ENCODE data around the gene TMEM203. TPM values are rescaled to one million over a fixed set of nuclear protein-coding genes. Genes with fewer than 3 reads are reported as not detected.

TMEM203 gene
- total and polyA plus RNA-seq, 2 of the 13 experiments (the other 11 are each of a cell fraction or from before 2014, with no cell fraction given) = 23.4 to 36.7 TPM

DNA sequence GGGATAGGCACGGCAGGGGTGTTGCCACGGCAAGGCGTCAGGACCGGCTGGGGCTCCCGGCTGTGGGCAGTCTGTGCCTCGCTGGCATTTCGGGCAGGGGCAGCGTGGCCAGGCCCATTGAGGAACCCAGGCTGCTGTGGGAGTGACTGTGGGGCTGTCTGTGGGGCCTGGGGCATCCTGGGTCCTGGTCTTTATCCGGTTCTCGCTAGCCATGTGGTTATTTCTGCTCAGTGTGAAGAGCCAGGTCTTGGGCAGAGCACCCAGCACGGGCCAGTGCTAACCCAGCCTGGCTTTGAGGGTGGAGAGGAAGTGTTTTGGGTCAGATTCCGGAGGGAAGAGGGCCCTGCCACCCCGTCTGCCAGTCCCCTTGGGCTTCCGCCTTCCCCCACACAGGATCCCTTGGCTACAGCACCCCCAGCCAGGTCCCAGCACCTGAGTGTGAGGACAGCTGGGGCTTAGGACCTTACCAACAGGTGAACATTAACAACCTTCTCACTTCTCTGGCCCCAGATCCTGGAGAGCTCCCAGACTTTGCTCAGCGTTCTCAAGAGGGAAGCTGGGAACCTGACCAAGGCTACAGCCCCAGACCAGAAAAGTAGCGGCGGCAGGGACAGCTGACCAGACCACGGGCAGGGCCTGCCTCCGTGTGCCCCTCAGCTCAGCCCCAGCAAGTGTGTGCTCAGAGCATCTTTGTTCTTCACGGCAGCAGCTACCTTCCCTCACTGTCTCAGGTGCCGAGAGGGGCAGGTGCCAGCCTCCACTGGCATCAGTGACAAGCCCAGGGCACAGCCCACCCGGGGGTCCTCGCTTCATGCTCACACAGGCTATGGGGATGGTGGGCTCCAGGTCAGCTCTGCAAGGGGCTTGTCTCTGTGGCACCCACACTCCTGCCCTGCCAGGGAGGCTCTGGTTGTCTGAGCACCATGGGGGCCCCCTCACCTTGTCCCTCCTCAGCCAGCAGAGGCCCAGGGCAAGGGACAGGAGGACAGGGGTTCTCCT lies 15.9 kb downstream of the TMEM203 start:
- ATAC-seq = peak; percentile 15
- H3K36me3 ChIP-seq (replicated peaks in 1 of 2; ENCODE audit: control insufficient read depth in 1 of 2, insufficient read depth in 2 of 2, low read length in 2 of 2) = peaks cover 13 to 22% of the 10 kb centered on the region in 2 experiments; a peak in 3 of 5 replicates
- peak overlapping the region; percentile 81 for H3K27ac ChIP-seq (ENCODE audit: extremely low read length, insufficient read depth, low read length)
- in situ Hi-C loops (cut with HindIII; ENCODE audit: extremely low pct_ligation_motif_present, low pct_unique_long_range_greater_than_20kb) = loop anchor here (5.0 kb wide), 1 partner anchor 38 kb away; the partner anchor contains the start of genes CYSRT1 and RNF224
- peak overlapping the region; percentile 94 for H3K4me2 ChIP-seq (ENCODE audit: low read depth, low read length)
- intact Hi-C loops (cut with micrococcal nuclease; ENCODE audit: unreplicated experiment) = loop anchor here (2.0 kb wide), 2 partner anchors 15 to 37 kb away; partner anchors contain the start of genes NDOR1, RNF224 and TMEM203
- no peaks in the 10 kb centered on the region for H3K27me3 ChIP-seq (ENCODE audit: control insufficient read depth in 1 of 2, insufficient read depth in 2 of 2, low read length in 2 of 2)
- peaks cover 30% of the 10 kb centered on the region for H3K4me1 ChIP-seq (ENCODE audit: insufficient read depth, low read length)
- peak overlapping the region; percentile 87 for H3K9ac ChIP-seq (ENCODE audit: insufficient read depth, low read depth, low read length)
- H4K20me1 ChIP-seq (ENCODE audit: insufficient read depth, low read length) = no peaks in the 10 kb centered on the region
- peaks cover 30% of the 10 kb centered on the region for H3K79me2 ChIP-seq (ENCODE audit: insufficient read depth, low read length)
- WGBS (ENCODE audit: low lambda C conversion rate) = 51% methylated on average over 7 of the region's 23 CpGs
- no peak for DNase-seq (ENCODE audit: low spot score)
- no peak overlapping the region for H2AFZ ChIP-seq (ENCODE audit: low read length)
- BruUV-seq (replicated peaks) = no TSS peak
- FAIRE-seq = no peak
- CTCF ChIA-PET (ENCODE audit: low intra/inter-chr PET ratio, low total read pairs) = interaction anchor here (0.8 to 2.6 kb wide), 4 partner anchors 10 to 73 kb away, joined by 3 to 19 read pairs (median 10); partner anchors contain the start of gene RNF224
- no peaks in the 10 kb centered on the region for H3K9me3 ChIP-seq (ENCODE audit: low read length)
- POLR2A ChIA-PET = interaction anchor here (0.8 to 3.8 kb wide), 29 partner anchors 9 to 134 kb away, joined by 3 to 52 read pairs (median 7); partner anchors contain the start of genes MAN1B1, NDOR1, NELFB and RNF208
- peak overlapping the region; percentile 84 to 99 (median 97); a peak in 5 of 6 replicates for H3K4me3 ChIP-seq (replicated peaks in 1 of 3; ENCODE audit: insufficient read depth in 1 of 3, low read depth in 2 of 3, low read length in 3 of 3)
- TF ChIP-seq TEF (CRISPR knock-in tag; IDR thresholded peaks at IDR 0.05) (no peak), GABPA (IDR thresholded peaks at IDR 0.05; ENCODE audit: low read depth, low read length) (no peak), GABPA (CRISPR knock-in tag; IDR thresholded peaks at IDR 0.05; ENCODE audit: low read depth) (no peak), KDM2A (CRISPR knock-in tag; IDR thresholded peaks at IDR 0.05; ENCODE audit: borderline replicate concordance, low read depth) (peak; percentile 6; the same call in 1 of the 2 replicates), PLRG1 (conservative IDR thresholded peaks at IDR 0.05) (no peak), CAMTA2 (CRISPR knock-in tag; IDR thresholded peaks at IDR 0.05; ENCODE audit: borderline replicate concordance) (no peak), AGO1 (IDR thresholded peaks at IDR 0.05; ENCODE audit: low read depth, low read length, poor library complexity, severe bottlenecking) (peak; percentile 36), ZFAT (CRISPR knock-in tag; conservative IDR thresholded peaks at IDR 0.05) (no peak), RBM22 (optimal IDR thresholded peaks at IDR 0.05; ENCODE audit: low read length) (peak; percentile 39), ZNF576 (CRISPR knock-in tag; IDR thresholded peaks at IDR 0.05) (no peak), SRSF9 (IDR thresholded peaks at IDR 0.05; ENCODE audit: borderline replicate concordance, insufficient read depth, low read depth, low read length, poor library complexity, severe bottlenecking) (no peak), PITX1 (CRISPR knock-in tag; IDR thresholded peaks at IDR 0.05) (peak; percentile 49; the same call in 1 of the 2 replicates), POLR2G (IDR thresholded peaks at IDR 0.05; ENCODE audit: low read depth, low read length) (peak; percentile 5; the same call in 1 of the 2 replicates), ZNF296 (CRISPR knock-in tag; conservative IDR thresholded peaks at IDR 0.05) (0 out of 2 replicates have a peak, but pooled peaks have one; percentile 30)
- TF ChIP-seq, protein P1, sequence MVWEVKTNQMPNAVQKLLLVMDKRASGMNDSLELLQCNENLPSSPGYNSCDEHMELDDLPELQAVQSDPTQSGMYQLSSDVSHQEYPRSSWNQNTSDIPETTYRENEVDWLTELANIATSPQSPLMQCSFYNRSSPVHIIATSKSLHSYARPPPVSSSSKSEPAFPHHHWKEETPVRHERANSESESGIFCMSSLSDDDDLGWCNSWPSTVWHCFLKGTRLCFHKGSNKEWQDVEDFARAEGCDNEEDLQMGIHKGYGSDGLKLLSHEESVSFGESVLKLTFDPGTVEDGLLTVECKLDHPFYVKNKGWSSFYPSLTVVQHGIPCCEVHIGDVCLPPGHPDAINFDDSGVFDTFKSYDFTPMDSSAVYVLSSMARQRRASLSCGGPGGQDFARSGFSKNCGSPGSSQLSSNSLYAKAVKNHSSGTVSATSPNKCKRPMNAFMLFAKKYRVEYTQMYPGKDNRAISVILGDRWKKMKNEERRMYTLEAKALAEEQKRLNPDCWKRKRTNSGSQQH (CRISPR knock-in tag; IDR thresholded peaks at IDR 0.05; ENCODE audit: low read depth) = no peak
- TF ChIP-seq, protein P2, sequence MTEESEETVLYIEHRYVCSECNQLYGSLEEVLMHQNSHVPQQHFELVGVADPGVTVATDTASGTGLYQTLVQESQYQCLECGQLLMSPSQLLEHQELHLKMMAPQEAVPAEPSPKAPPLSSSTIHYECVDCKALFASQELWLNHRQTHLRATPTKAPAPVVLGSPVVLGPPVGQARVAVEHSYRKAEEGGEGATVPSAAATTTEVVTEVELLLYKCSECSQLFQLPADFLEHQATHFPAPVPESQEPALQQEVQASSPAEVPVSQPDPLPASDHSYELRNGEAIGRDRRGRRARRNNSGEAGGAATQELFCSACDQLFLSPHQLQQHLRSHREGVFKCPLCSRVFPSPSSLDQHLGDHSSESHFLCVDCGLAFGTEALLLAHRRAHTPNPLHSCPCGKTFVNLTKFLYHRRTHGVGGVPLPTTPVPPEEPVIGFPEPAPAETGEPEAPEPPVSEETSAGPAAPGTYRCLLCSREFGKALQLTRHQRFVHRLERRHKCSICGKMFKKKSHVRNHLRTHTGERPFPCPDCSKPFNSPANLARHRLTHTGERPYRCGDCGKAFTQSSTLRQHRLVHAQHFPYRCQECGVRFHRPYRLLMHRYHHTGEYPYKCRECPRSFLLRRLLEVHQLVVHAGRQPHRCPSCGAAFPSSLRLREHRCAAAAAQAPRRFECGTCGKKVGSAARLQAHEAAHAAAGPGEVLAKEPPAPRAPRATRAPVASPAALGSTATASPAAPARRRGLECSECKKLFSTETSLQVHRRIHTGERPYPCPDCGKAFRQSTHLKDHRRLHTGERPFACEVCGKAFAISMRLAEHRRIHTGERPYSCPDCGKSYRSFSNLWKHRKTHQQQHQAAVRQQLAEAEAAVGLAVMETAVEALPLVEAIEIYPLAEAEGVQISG (CRISPR knock-in tag; IDR thresholded peaks at IDR 0.05) = peak; percentile 24; the same call in 1 of the 2 replicates
